IMR-90 (cell line): ENCODE results near the gene EXOSC1. TPM values are rescaled to one million over a fixed set of nuclear protein-coding genes. Genes with fewer than 3 reads are reported as not detected.

ENCODE experiments used
- ATAC-seq: fragments of 200-7000 bp; cut with Tn5 transposase; 2 replicates; pipeline ENCODE4 v1.9.1; 2020; ENCODE audit warnings: low read depth, mild to moderate bottlenecking, moderate library complexity
- BruUV-seq: library from RNA; stranded (reverse); fragments of 400-500 nt; replicated peaks from 2 replicates; lab custom pipeline; 2021; lab: Mats Ljungman, UMichigan
- CTCF ChIA-PET: fragments of 300-600 bp; formaldehyde crosslinking; extraction: SDS; loops from one replicate; lab custom pipeline; 2021; ENCODE audit warnings: antibody characterized with exemption; lab: Yijun Ruan, JAX
- POLR2A ChIA-PET: fragments of 300-600 bp; sonication (Branson Sonifier 250); formaldehyde crosslinking; loops from one replicate; lab custom pipeline; 2022; ENCODE audit warnings: antibody characterized with exemption; ENCODE audit not compliant: unreplicated experiment; lab: Charles Lee
- DNase-seq: peaks from one replicate; pipeline ENCODE4 v3.0.0; 2013
- H2AFZ ChIP-seq: replicated peaks from 2 replicates; pipeline ENCODE3; 2013; ENCODE audit warnings: low read length, mild to moderate bottlenecking; ENCODE audit not compliant: poor library complexity
- H2AK5ac ChIP-seq: 2 replicates; pipeline ENCODE4 v1.6.1; 2013; ENCODE audit warnings: low read depth, low read length, inconsistent platforms
- H2AK9ac ChIP-seq: replicated peaks from 2 replicates; pipeline ENCODE3; 2013; ENCODE audit warnings: mild to moderate bottlenecking, low read depth, low read length, moderate library complexity; ENCODE audit not compliant: poor library complexity
- H2BK120ac ChIP-seq: 2 replicates; pipeline ENCODE4 v1.6.1; 2013; ENCODE audit warnings: low read depth, low read length, inconsistent platforms
- H2BK15ac ChIP-seq: 3 replicates; pipeline ENCODE4 v1.6.1; 2013; ENCODE audit warnings: low read depth, low read length, inconsistent platforms
- H2BK20ac ChIP-seq: 2 replicates; pipeline ENCODE4 v1.6.1; 2013; ENCODE audit warnings: low read depth, mild to moderate bottlenecking, inconsistent platforms, low read length, moderate library complexity
- H2BK5ac ChIP-seq: 2 replicates; pipeline ENCODE4 v1.6.1; 2013; ENCODE audit warnings: mild to moderate bottlenecking, low read depth, low read length, inconsistent platforms; ENCODE audit not compliant: poor library complexity, severe bottlenecking
- H3K14ac ChIP-seq: replicated peaks from 2 replicates; pipeline ENCODE4 v1.6.1; 2013; ENCODE audit warnings: low read depth, low read length, inconsistent platforms
- H3K18ac ChIP-seq: 2 replicates; pipeline ENCODE4 v1.6.1; 2013; ENCODE audit warnings: low read depth, low read length, control low read depth
- H3K23ac ChIP-seq: 2 replicates; pipeline ENCODE4 v1.6.1; 2013; ENCODE audit warnings: low read depth, low read length, inconsistent platforms
- H3K27ac ChIP-seq: 2 replicates; pipeline ENCODE4 v1.5.1; 2013; ENCODE audit warnings: mild to moderate bottlenecking, control low read depth, low read length; ENCODE audit not compliant: insufficient read depth
- H3K27me3 ChIP-seq: 2 replicates; pipeline ENCODE4 v1.6.1; 2013; ENCODE audit warnings: low read length; ENCODE audit not compliant: control insufficient read depth, insufficient read depth
- H3K36me3 ChIP-seq: 2 replicates; pipeline ENCODE4 v1.6.1; 2013; ENCODE audit warnings: low read length, mixed read lengths; ENCODE audit not compliant: control insufficient read depth, insufficient read depth
- H3K4ac ChIP-seq: 2 replicates; pipeline ENCODE4 v1.6.1; 2013; ENCODE audit warnings: low read depth, low read length, inconsistent platforms
- H3K4me1 ChIP-seq: 2 replicates; pipeline ENCODE4 v1.6.1; 2013; ENCODE audit warnings: low read length, mixed read lengths; ENCODE audit not compliant: control insufficient read depth, insufficient read depth
- H3K4me2 ChIP-seq: 2 replicates; pipeline ENCODE4 v1.6.1; 2013; ENCODE audit warnings: low read depth, mild to moderate bottlenecking, control low read depth, low read length, moderate library complexity
- H3K4me3 ChIP-seq: 2 replicates; pipeline ENCODE4 v1.5.1; 2013; ENCODE audit warnings: low read depth, mild to moderate bottlenecking, control low read depth, low read length, moderate library complexity; ENCODE audit not compliant: insufficient read depth
- H3K56ac ChIP-seq: 2 replicates; pipeline ENCODE4 v1.6.1; 2013; ENCODE audit warnings: low read length, inconsistent platforms; ENCODE audit not compliant: insufficient read depth; ENCODE audit errors: extremely low read depth
- H3K79me1 ChIP-seq, 2 experiments: 2 replicates each; pipeline ENCODE4 v1.6.1; 2013; ENCODE audit warnings: low read length in 2 of 2, inconsistent platforms in 1 of 2, low read depth in 1 of 2
- H3K9ac ChIP-seq: 2 replicates; pipeline ENCODE4 v1.6.1; 2013; ENCODE audit warnings: low read depth, low read length, control low read depth
- H3K9me1 ChIP-seq: 2 replicates; pipeline ENCODE4 v1.6.1; 2013; ENCODE audit warnings: low read length, inconsistent platforms; ENCODE audit not compliant: insufficient read depth
- H3K9me3 ChIP-seq: 2 replicates; pipeline ENCODE4 v1.6.1; 2013; ENCODE audit warnings: low read length; ENCODE audit not compliant: control insufficient read depth, insufficient read depth
- H4K20me1 ChIP-seq: 2 replicates; pipeline ENCODE4 v1.6.1; 2013; ENCODE audit warnings: low read length, inconsistent platforms; ENCODE audit not compliant: insufficient read depth
- H4K5ac ChIP-seq: 2 replicates; pipeline ENCODE4 v1.6.1; 2013; ENCODE audit warnings: mild to moderate bottlenecking, low read depth, low read length, control low read depth
- H4K8ac ChIP-seq, 2 experiments: 2 replicates each; pipeline ENCODE4 v1.6.1; 2013; ENCODE audit warnings: low read depth in 2 of 2, low read length in 2 of 2, control low read depth in 1 of 2, inconsistent platforms in 1 of 2
- H4K91ac ChIP-seq: 2 replicates; pipeline ENCODE4 v1.6.1; 2013; ENCODE audit warnings: low read depth, low read length, inconsistent platforms; ENCODE audit not compliant: insufficient read depth
- BHLHE40 ChIP-seq: fragments of 150-350 bp; IDR thresholded peaks from 2 replicates; pipeline ENCODE4 v1.6.1; 2016; ENCODE audit warnings: mild to moderate bottlenecking, low read depth, low read length
- CEBPB ChIP-seq: IDR thresholded peaks from 2 replicates; pipeline ENCODE4 v1.6.1; 2012; ENCODE audit warnings: low read depth, low read length, improper control_type of control experiment
- CHD1 ChIP-seq: IDR thresholded peaks from 2 replicates; pipeline ENCODE4 v1.6.1; 2012; ENCODE audit warnings: low read depth, low read length, improper control_type of control experiment
- FOS ChIP-seq: fragments of 150-350 bp; IDR thresholded peaks from 2 replicates; pipeline ENCODE4 v1.6.1; 2016; ENCODE audit warnings: low read depth, low read length
- MAFK ChIP-seq: IDR thresholded peaks from 2 replicates; pipeline ENCODE4 v1.6.1; 2012; ENCODE audit warnings: low read depth, low read length, improper control_type of control experiment
- RAD21 ChIP-seq: IDR thresholded peaks from 2 replicates; pipeline ENCODE4 v1.6.1; 2012; ENCODE audit warnings: low read length, improper control_type of control experiment
- SMC3 ChIP-seq: fragments of 150-350 bp; IDR thresholded peaks from 2 replicates; pipeline ENCODE4 v1.6.1; 2016; ENCODE audit warnings: low read depth, mild to moderate bottlenecking, antibody characterized with exemption, low read length, moderate library complexity
- WGBS, 2 experiments: methylation state at CpG; one replicate each; pipeline versions ENCODE4 v1.1.5 to v1.1.7; 2013; ENCODE audit warnings: missing lambda C conversion rate in 2 of 2; ENCODE audit not compliant: insufficient read length in 1 of 2; ENCODE audit errors: extremely low coverage in 2 of 2; 5-methylcytosine and 5-hydroxymethylcytosine counted together
- dilution Hi-C: fragments of 300-500 bp; cut with HindIII; formaldehyde crosslinking; loops from one replicate; pipeline ENCODE4 v1.14.3; 2018; ENCODE audit warnings: low sequenced_read_pairs; ENCODE audit not compliant: unreplicated experiment
- in situ Hi-C: fragments of 300-500 bp; cut with MboI; formaldehyde crosslinking; loops from 3 replicates; pipeline ENCODE4 v1.14.3; 2019; ENCODE audit warnings: low sequenced_read_pairs, inconsistent platforms, mixed read lengths
- intact Hi-C: fragments of 100-400 bp; cut with micrococcal nuclease; formaldehyde crosslinking; loops from 2 replicates; pipeline ENCODE4 v1.10.0; 2022
- polyA plus RNA-seq, 3 experiments: library from polyadenylated mRNA; depleted of rRNA; stranded (reverse); fragments of >200 nt; gene quantifications; 2 replicates each; pipeline ENCODE4 v1.2.3, GENCODE V29; 2012; ENCODE audit warnings: low replicate concordance in 1 of 3
- total RNA-seq: library from RNA; depleted of rRNA; stranded (reverse); fragments of >200 nt; gene quantifications from 2 replicates; pipeline ENCODE4 v1.2.3, GENCODE V29; 2012

The EXOSC1 gene
- total and polyA plus RNA-seq, 2 of the 4 experiments (the other 2 are of a cell fraction): 49.7 to 51.6 TPM

- no peak overlapping the region for H3K4me3 ChIP-seq
- no peaks in the 10 kb centered on the region for H4K20me1 ChIP-seq
- H2AK9ac ChIP-seq: peak overlapping the region; percentile 72
- DNase-seq: no peak
- H4K91ac ChIP-seq: no peak overlapping the region
- no peak overlapping the region for H3K9ac ChIP-seq
- peaks cover 0 to 8% of the 10 kb centered on the region in 2 experiments; a peak in 1 of 4 replicates for H3K79me1 ChIP-seq
- 92% methylated on average over 6 of the region's 10 CpGs; no CpG with 5 or more reads in 1 of the 2 experiments for WGBS, 2 experiments
- H3K27me3 ChIP-seq: no peaks in the 10 kb centered on the region
- H3K27ac ChIP-seq: no peak overlapping the region
- no peak overlapping the region for H3K18ac ChIP-seq
- no peaks in the 10 kb centered on the region for H3K9me3 ChIP-seq
- no peak overlapping the region for H2BK20ac ChIP-seq
- TF ChIP-seq FOS: no peak
- TF ChIP-seq SMC3: no peak
- no peak for TF ChIP-seq MAFK
- TF ChIP-seq CHD1: no peak
- TF ChIP-seq BHLHE40: no peak
- TF ChIP-seq RAD21: no peak
- TF ChIP-seq CEBPB: no peak
- H2BK5ac ChIP-seq: peak overlapping the region; percentile 10
- no peak overlapping the region for H3K4me2 ChIP-seq
- H3K9me1 ChIP-seq: peaks cover 8% of the 10 kb centered on the region; the same call in 1 of the 2 replicates
- no peak overlapping the region for H4K8ac ChIP-seq
- no peak overlapping the region; the same call in 1 of the 2 replicates for H3K14ac ChIP-seq
- ChIA-PET CTCF (no interaction called here), POLR2A (no interaction called here)
- dilution Hi-C loops: no loop called here
- no TSS peak for BruUV-seq
- H2BK15ac ChIP-seq: no peak overlapping the region
- H3K56ac ChIP-seq: no peak overlapping the region
- no peak overlapping the region; the same call in 1 of the 2 replicates for H3K4ac ChIP-seq
- no peak overlapping the region for H3K23ac ChIP-seq
- H2AK5ac ChIP-seq: 0 out of 2 replicates have a peak overlapping the region, but pooled peaks have one; percentile 24
- H3K4me1 ChIP-seq: no peaks in the 10 kb centered on the region
- intact Hi-C loops: no loop called here
- no peak for ATAC-seq
- H3K36me3 ChIP-seq: no peaks in the 10 kb centered on the region
- in situ Hi-C loops: no loop called here
- H2AFZ ChIP-seq: peak overlapping the region; percentile 63
- H2BK120ac ChIP-seq: no peak overlapping the region
- no peak overlapping the region for H4K5ac ChIP-seq
These were observed 32.9 kb downstream of the EXOSC1 start for GRCh38 chr10:97412891-97413304.
